Activated naive CD8-positive, alpha-beta T cell treated with anti-CD3 and anti-CD28 coated beads for 36 hours (primary cell): Measurements from ENCODE around the gene FAM89B. TPM values are rescaled to one million over a fixed set of nuclear protein-coding genes. Genes with fewer than 3 reads are reported as not detected.
A peak's percentile ranks its signal among the peaks of the same experiment; 100 is the strongest.

Experiments
- DNase-seq: peaks from one replicate; pipeline ENCODE4 v3.0.0; 2021
- H3K27ac Mint-ChIP-seq: one replicate; pipeline ENCODE4 v1.8.0; 2022; ENCODE audit warnings: mild to moderate bottlenecking, moderate library complexity, mixed read lengths
- H3K27me3 Mint-ChIP-seq: one replicate; pipeline ENCODE4 v1.8.0; 2022; ENCODE audit warnings: mild to moderate bottlenecking, mixed read lengths
- H3K36me3 Mint-ChIP-seq: one replicate; pipeline ENCODE4 v1.8.0; 2021; ENCODE audit warnings: mild to moderate bottlenecking, mixed read lengths
- H3K4me1 Mint-ChIP-seq: one replicate; pipeline ENCODE4 v1.8.0; 2021; ENCODE audit warnings: mixed read lengths
- H3K4me3 Mint-ChIP-seq: one replicate; pipeline ENCODE4 v1.8.0; 2022; ENCODE audit warnings: mild to moderate bottlenecking, moderate library complexity, mixed read lengths
- H3K9me3 Mint-ChIP-seq: one replicate; pipeline ENCODE4 v1.8.0; 2022; ENCODE audit warnings: mixed read lengths
- total RNA-seq, 2 experiments: library from RNA; stranded (reverse); gene quantifications; one replicate each; pipeline ENCODE4 v1.2.3, GENCODE V29; 2021

The FAM89B gene
- total RNA-seq, 2 experiments from 2014 or later = 13.6 to 15.0 TPM

- H3K4me1 Mint-ChIP-seq = peaks cover 3% of the 10 kb centered on the region
- peak overlapping the region; percentile 7 for H3K27ac Mint-ChIP-seq
- DNase-seq = no peak
- H3K9me3 Mint-ChIP-seq = no peaks in the 10 kb centered on the region
- H3K27me3 Mint-ChIP-seq = no peaks in the 10 kb centered on the region
- no peak overlapping the region for H3K4me3 Mint-ChIP-seq
- H3K36me3 Mint-ChIP-seq = peaks cover 3% of the 10 kb centered on the region
Observed at GRCh38 chr11:65536412-65537295, 35.7 kb upstream of the FAM89B start.

GRCh38 chr11:65537296-65537597 is 35.1 kb upstream of the FAM89B start:
- no peak overlapping the region for H3K27ac Mint-ChIP-seq
- H3K36me3 Mint-ChIP-seq = peaks cover 3% of the 10 kb centered on the region
- H3K9me3 Mint-ChIP-seq = no peaks in the 10 kb centered on the region
- peaks cover 7% of the 10 kb centered on the region for H3K4me1 Mint-ChIP-seq
- H3K27me3 Mint-ChIP-seq = no peaks in the 10 kb centered on the region
- no peak overlapping the region for H3K4me3 Mint-ChIP-seq
- DNase-seq = no peak

- H3K27ac Mint-ChIP-seq = no peak overlapping the region
- no peaks in the 10 kb centered on the region for H3K27me3 Mint-ChIP-seq
- no peak overlapping the region for H3K4me3 Mint-ChIP-seq
Observed at GRCh38 chr11:65537620-65538231, 34.6 kb upstream of the FAM89B start.

GRCh38 chr11:65538232-65538914 is 34.0 kb upstream of the FAM89B start:
- Mint-ChIP-seq H3K4me1 (peaks cover 7% of the 10 kb centered on the region), H3K27me3 (no peaks in the 10 kb centered on the region), H3K27ac (no peak overlapping the region), H3K9me3 (no peaks in the 10 kb centered on the region), H3K36me3 (no peaks in the 10 kb centered on the region), H3K4me3 (peak overlapping the region; percentile 29)
- no peak for DNase-seq

More at GRCh38 chr11:65537620-65538231, 34.6 kb upstream of the FAM89B start:
- no peak for DNase-seq
- peaks cover 7% of the 10 kb centered on the region for H3K4me1 Mint-ChIP-seq
- H3K9me3 Mint-ChIP-seq = no peaks in the 10 kb centered on the region
- H3K36me3 Mint-ChIP-seq = peaks cover 3% of the 10 kb centered on the region

- Mint-ChIP-seq H3K4me3 (peak overlapping the region; percentile 10), H3K36me3 (peaks cover 1% of the 10 kb centered on the region), H3K27ac (no peak overlapping the region), H3K4me1 (peaks cover 7% of the 10 kb centered on the region), H3K9me3 (no peaks in the 10 kb centered on the region), H3K27me3 (no peaks in the 10 kb centered on the region)
- DNase-seq = no peak
Observed at GRCh38 chr11:65538915-65539743, 33.2 kb upstream of the FAM89B start.

GRCh38 chr11:65539744-65540289 is 32.5 kb upstream of the FAM89B start:
- no peak for DNase-seq
- Mint-ChIP-seq H3K9me3 (no peaks in the 10 kb centered on the region), H3K27me3 (no peaks in the 10 kb centered on the region), H3K4me3 (peak overlapping the region; percentile 83), H3K4me1 (peaks cover 7% of the 10 kb centered on the region), H3K27ac (peak overlapping the region; percentile 85), H3K36me3 (peaks cover 1% of the 10 kb centered on the region)

- no peaks in the 10 kb centered on the region for H3K27me3 Mint-ChIP-seq
- H3K4me3 Mint-ChIP-seq = peak overlapping the region; percentile 83
- H3K4me1 Mint-ChIP-seq = peaks cover 10% of the 10 kb centered on the region
- peak; percentile 93 for DNase-seq
- no peaks in the 10 kb centered on the region for H3K9me3 Mint-ChIP-seq
- H3K36me3 Mint-ChIP-seq = peaks cover 1% of the 10 kb centered on the region
- H3K27ac Mint-ChIP-seq = peak overlapping the region; percentile 85
Observed at GRCh38 chr11:65540290-65541092, 31.8 kb upstream of the FAM89B start.

- Mint-ChIP-seq H3K4me1 (peaks cover 16% of the 10 kb centered on the region), H3K36me3 (peaks cover 1% of the 10 kb centered on the region), H3K27me3 (no peaks in the 10 kb centered on the region), H3K27ac (peak overlapping the region; percentile 74), H3K4me3 (peak overlapping the region; percentile 83), H3K9me3 (no peaks in the 10 kb centered on the region)
- no peak for DNase-seq
Observed at GRCh38 chr11:65541093-65541982, 31.0 kb upstream of the FAM89B start.

- H3K4me3 Mint-ChIP-seq = no peak overlapping the region
- peaks cover 24% of the 10 kb centered on the region for H3K4me1 Mint-ChIP-seq
- H3K36me3 Mint-ChIP-seq = peaks cover 3% of the 10 kb centered on the region
- no peaks in the 10 kb centered on the region for H3K27me3 Mint-ChIP-seq
- DNase-seq = no peak
- H3K27ac Mint-ChIP-seq = no peak overlapping the region
- no peaks in the 10 kb centered on the region for H3K9me3 Mint-ChIP-seq
Observed at GRCh38 chr11:65542738-65543390, 29.5 kb upstream of the FAM89B start.

- Mint-ChIP-seq H3K4me3 (peak overlapping the region; percentile 76), H3K36me3 (peaks cover 15% of the 10 kb centered on the region), H3K27me3 (no peaks in the 10 kb centered on the region), H3K4me1 (peaks cover 35% of the 10 kb centered on the region), H3K9me3 (no peaks in the 10 kb centered on the region), H3K27ac (peak overlapping the region; percentile 80)
- no peak for DNase-seq
Observed at GRCh38 chr11:65545853-65546216, 26.5 kb upstream of the FAM89B start.

GRCh38 chr11:65546217-65546958 is 25.9 kb upstream of the FAM89B start:
- DNase-seq = peak; percentile 98
- Mint-ChIP-seq H3K27ac (peak overlapping the region; percentile 80), H3K4me3 (peak overlapping the region; percentile 76), H3K27me3 (no peaks in the 10 kb centered on the region), H3K9me3 (no peaks in the 10 kb centered on the region), H3K4me1 (peaks cover 33% of the 10 kb centered on the region), H3K36me3 (peaks cover 17% of the 10 kb centered on the region)

- DNase-seq = no peak
- Mint-ChIP-seq H3K4me1 (peaks cover 40% of the 10 kb centered on the region), H3K27ac (peak overlapping the region; percentile 46), H3K36me3 (peaks cover 23% of the 10 kb centered on the region), H3K4me3 (peak overlapping the region; percentile 26), H3K27me3 (no peaks in the 10 kb centered on the region), H3K9me3 (no peaks in the 10 kb centered on the region)
Observed at GRCh38 chr11:65547446-65548125, 24.8 kb upstream of the FAM89B start.
